Body of pancreas (tissue), 4 donors: ENCODE results near the gene ELL.

Source experiments
- CTCF ChIP-seq, 7 experiments: fragments of 450-650 bp in 4 of 7; fragments of 200-600 bp in 3 of 7; sonication (generic) in 3 of 7; IDR thresholded peaks; one replicate each; pipeline ENCODE4 v1.5.1; 2016 to 2019; ENCODE audit warnings: antibody characterized with exemption in 7 of 7
- POLR2A ChIP-seq, 3 donors: fragments of 450-650 bp; IDR thresholded peaks; one replicate each; pipeline ENCODE4 v1.6.1; 2016; ENCODE audit warnings: antibody characterized with exemption in 3 of 3, mild to moderate bottlenecking in 2 of 3

- TF ChIP-seq CTCF (IDR thresholded peaks at IDR 0.05), result no peak
- TF ChIP-seq POLR2A (IDR thresholded peaks at IDR 0.05), result no peak
Measured at GRCh38 chr19:18470787-18471186, 51.1 kb downstream of the ELL start.
